H1 (cell line): ENCODE data around the gene UPF1. TPM values are rescaled to one million over a fixed set of nuclear protein-coding genes. Genes with fewer than 3 reads are reported as not detected.

Experiments used
- CTCF ChIA-PET: fragments of 300-600 bp; sonication (Branson Sonifier 250); formaldehyde crosslinking; loops from one replicate; lab custom pipeline; 2021; ENCODE audit not compliant: partially characterized antibody; lab: Charles Lee
- POLR2A ChIA-PET: fragments of 300-600 bp; sonication (Branson Sonifier 250); formaldehyde crosslinking; loops from one replicate; lab custom pipeline; 2021; ENCODE audit warnings: inconsistent platforms; ENCODE audit not compliant: partially characterized antibody; lab: Charles Lee
- DNase-seq, 2 experiments: peaks; one replicate each; pipeline versions ENCODE4 v3.0.0 to v3.0.0-alpha.2; 2010 to 2022; ENCODE audit warnings: low spot score in 2 of 2, low read depth in 1 of 2, mixed read lengths in 1 of 2
- FAIRE-seq: peaks from 2 replicates; lab custom pipeline; 2011; peaks lifted over from hg19 to GRCh38; lab: Jason Lieb, UNC
- H2AFZ ChIP-seq: 2 replicates; pipeline ENCODE4 v1.8.1; 2012; ENCODE audit warnings: low read length, inconsistent platforms
- H2AK5ac ChIP-seq: 2 replicates; pipeline ENCODE4 v1.6.1; 2013; ENCODE audit warnings: low read depth, low read length
- H2BK120ac ChIP-seq: replicated peaks from 2 replicates; pipeline ENCODE3; 2013; ENCODE audit warnings: low read depth, low read length, inconsistent platforms
- H2BK12ac ChIP-seq: 2 replicates; pipeline ENCODE4 v1.6.1; 2013; ENCODE audit warnings: low read depth, low read length
- H2BK15ac ChIP-seq: 2 replicates; pipeline ENCODE4 v1.6.1; 2013; ENCODE audit warnings: low read length
- H2BK20ac ChIP-seq: 2 replicates; pipeline ENCODE4 v1.6.1; 2013; ENCODE audit warnings: low read length
- H2BK5ac ChIP-seq: 2 replicates; pipeline ENCODE4 v1.6.1; 2013; ENCODE audit warnings: low read depth, low read length
- H3K14ac ChIP-seq: 2 replicates; pipeline ENCODE4 v1.6.1; 2013; ENCODE audit warnings: inconsistent platforms; ENCODE audit not compliant: insufficient read length
- H3K18ac ChIP-seq: 2 replicates; pipeline ENCODE4 v1.6.1; 2013; ENCODE audit warnings: low read length; ENCODE audit errors: extremely low read depth
- H3K23ac ChIP-seq: 2 replicates; pipeline ENCODE4 v1.6.1; 2013; ENCODE audit warnings: inconsistent platforms; ENCODE audit not compliant: insufficient read length
- H3K23me2 ChIP-seq: 2 replicates; pipeline ENCODE4 v1.6.1; 2013; ENCODE audit warnings: low read depth, low read length
- H3K27ac ChIP-seq: 2 replicates; pipeline ENCODE4 v1.6.1; 2011; ENCODE audit warnings: low read depth, low read length, inconsistent platforms
- H3K27me3 ChIP-seq, 4 experiments: replicated peaks in 1 of 4; 1 replicate in 1 of 4; 2 replicates in 3 of 4; pipeline versions ENCODE4 v1.6.1 to v1.8.1; 2011 to 2013; ENCODE audit warnings: low read length in 3 of 4, mild to moderate bottlenecking in 3 of 4, inconsistent platforms in 2 of 4, mixed read lengths in 2 of 4, moderate library complexity in 1 of 4; ENCODE audit not compliant: control insufficient read depth in 3 of 4, insufficient read depth in 3 of 4; ENCODE audit errors: extremely low read depth in 1 of 4
- H3K36me3 ChIP-seq, 4 experiments: 2 replicates each; pipeline versions ENCODE4 v1.6.1 to v1.8.1; 2011 to 2013; ENCODE audit warnings: mild to moderate bottlenecking in 4 of 4, low read length in 3 of 4, moderate library complexity in 2 of 4, control low read depth in 1 of 4, inconsistent platforms in 1 of 4; ENCODE audit not compliant: insufficient read depth in 4 of 4, control insufficient read depth in 2 of 4
- H3K4ac ChIP-seq: replicated peaks from 2 replicates; pipeline ENCODE3; 2013; ENCODE audit warnings: low read length, low read depth, mixed read lengths, inconsistent platforms; ENCODE audit not compliant: insufficient read length
- H3K4me1 ChIP-seq, 4 experiments: replicated peaks in 1 of 4; 1 replicate in 1 of 4; 2 replicates in 3 of 4; pipeline versions ENCODE4 v1.6.1 to v1.8.1; 2011 to 2013; ENCODE audit warnings: low read length in 3 of 4, inconsistent platforms in 2 of 4, mixed read lengths in 1 of 4; ENCODE audit not compliant: insufficient read depth in 4 of 4, control insufficient read depth in 3 of 4
- H3K4me2 ChIP-seq, 2 experiments: 2 replicates each; pipeline versions ENCODE4 v1.6.1 to v1.8.1; 2011 to 2013; ENCODE audit warnings: low read depth in 2 of 2, low read length in 2 of 2, control low read depth in 1 of 2, inconsistent platforms in 1 of 2, mild to moderate bottlenecking in 1 of 2; ENCODE audit not compliant: insufficient read depth in 1 of 2
- H3K4me3 ChIP-seq, 4 experiments: fragments of 200-600, 300-600 bp in 1 of 4; sonication (generic), shearing (Covaris generic), sonication (Bioruptor Twin) in 1 of 4; 2 replicates each; pipeline versions ENCODE4 v1.5.1 to v1.8.1; 2011 to 2016; ENCODE audit warnings: low read length in 4 of 4, low read depth in 3 of 4, control low read depth in 2 of 4, inconsistent platforms in 2 of 4, mild to moderate bottlenecking in 2 of 4, mixed read lengths in 1 of 4, moderate library complexity in 1 of 4; ENCODE audit not compliant: insufficient read depth in 2 of 4; ENCODE audit errors: extremely low read depth in 1 of 4
- H3K56ac ChIP-seq: replicated peaks from 2 replicates; pipeline ENCODE3; 2013; ENCODE audit warnings: low read depth, mild to moderate bottlenecking, mixed read lengths, low read length, inconsistent platforms; ENCODE audit not compliant: insufficient read length
- H3K79me1 ChIP-seq: 2 replicates; pipeline ENCODE4 v1.6.1; 2013; ENCODE audit warnings: low read depth, low read length, control low read depth
- H3K79me2 ChIP-seq, 2 experiments: 2 replicates each; pipeline versions ENCODE4 v1.6.1 to v1.8.1; 2012 to 2013; ENCODE audit warnings: low read length in 2 of 2, mild to moderate bottlenecking in 2 of 2, inconsistent platforms in 1 of 2; ENCODE audit not compliant: insufficient read depth in 2 of 2, control insufficient read depth in 1 of 2
- H3K9ac ChIP-seq, 4 experiments: replicated peaks in 1 of 4; 1 replicate in 1 of 4; 2 replicates in 3 of 4; pipeline versions ENCODE4 v1.6.1 to v1.8.1; 2011 to 2013; ENCODE audit warnings: low read depth in 3 of 4, low read length in 3 of 4, control low read depth in 2 of 4, mild to moderate bottlenecking in 2 of 4, moderate library complexity in 2 of 4, inconsistent platforms in 1 of 4; ENCODE audit errors: extremely low read depth in 1 of 4
- H3K9me3 ChIP-seq, 2 experiments: 2 replicates each; pipeline versions ENCODE4 v1.6.1 to v1.8.1; 2012 to 2013; ENCODE audit warnings: mild to moderate bottlenecking in 2 of 2, moderate library complexity in 2 of 2, control low read depth in 1 of 2, inconsistent platforms in 1 of 2, low read depth in 1 of 2, low read length in 1 of 2, mixed read lengths in 1 of 2; ENCODE audit not compliant: insufficient read depth in 2 of 2
- H4K20me1 ChIP-seq, 2 experiments: replicated peaks in 1 of 2; 2 replicates each; pipeline versions ENCODE3 to v1.8.1; 2011 to 2013; ENCODE audit warnings: inconsistent platforms in 2 of 2, low read length in 2 of 2, mild to moderate bottlenecking in 1 of 2; ENCODE audit not compliant: insufficient read depth in 2 of 2, control insufficient read depth in 1 of 2
- H4K5ac ChIP-seq: 2 replicates; pipeline ENCODE4 v1.6.1; 2013; ENCODE audit warnings: low read length, low read depth, mixed read lengths, inconsistent platforms; ENCODE audit not compliant: insufficient read length
- H4K8ac ChIP-seq: 2 replicates; pipeline ENCODE4 v1.8.0; 2013; ENCODE audit warnings: mild to moderate bottlenecking, moderate library complexity, low read length, inconsistent platforms; ENCODE audit not compliant: insufficient read depth; ENCODE audit errors: extremely low read depth
- H4K91ac ChIP-seq: replicated peaks from 2 replicates; pipeline ENCODE3; 2013; ENCODE audit warnings: low read length, mixed read lengths, inconsistent platforms; ENCODE audit not compliant: insufficient read length
- ATF2 ChIP-seq: IDR thresholded peaks from 2 replicates; pipeline ENCODE4 v1.6.1; 2012; ENCODE audit warnings: low read length, inconsistent platforms
- RAD21 ChIP-seq, 2 experiments: IDR thresholded peaks in 1 of 2; conservative IDR thresholded peaks in 1 of 2; 2 replicates each; pipeline ENCODE4 v1.6.1; 2011; ENCODE audit warnings: low read depth in 2 of 2, low read length in 2 of 2, improper control_type of control experiment in 1 of 2, inconsistent platforms in 1 of 2, mild to moderate bottlenecking in 1 of 2, moderate library complexity in 1 of 2
- WGBS, 2 experiments: shearing (Covaris generic) in 1 of 2; methylation state at CpG; one replicate each; pipeline versions ENCODE4 v1.1.6 to v1.1.7; 2013 to 2015; ENCODE audit warnings: low lambda C conversion rate in 2 of 2, mixed read lengths in 2 of 2, inconsistent platforms in 1 of 2, low coverage in 1 of 2, missing lambda C conversion rate in 1 of 2; ENCODE audit not compliant: insufficient replicate concordance in 2 of 2, insufficient coverage in 1 of 2, insufficient read length in 1 of 2; ENCODE audit errors: extremely low coverage in 1 of 2, missing lambda C conversion rate in 1 of 2; 5-methylcytosine and 5-hydroxymethylcytosine counted together
- polyA plus RNA-seq, 7 experiments: library from polyadenylated mRNA; depleted of rRNA in 3 of 7; stranded (reverse) in 5 of 7; unstranded in 2 of 7; fragments of >200 nt in 5 of 7; fragments of 200-250 nt in 2 of 7; gene quantifications; 1 replicate in 5 of 7; 2 replicates in 1 of 7; 4 replicates in 1 of 7; pipeline versions ENCODE4 v1.2.1 to v1.2.3, GENCODE V29; 2011 to 2013; ENCODE audit warnings: missing spikeins in 2 of 7, mixed read lengths in 2 of 7
- total RNA-seq: library from RNA; stranded (reverse); fragmentation: NEBNext Ultra II Directional; extraction: Animal tissue kit (Norgen Biotek cat#: 25700); gene quantifications from 2 replicates; pipeline ENCODE4 v1.2.1, GENCODE V29; 2021

Gene UPF1
- total and polyA plus RNA-seq, 2 of the 8 experiments (the other 6 are each of a cell fraction or from before 2014, with no cell fraction given): 46.4 to 62.0 TPM

- FAIRE-seq (no peak), DNase-seq (no peak)
- Histone ChIP-seq H3K4ac (no peak overlapping the region), H3K4me3 (no peak overlapping the region), H4K8ac (no peak overlapping the region), H3K23ac (no peak overlapping the region), H3K14ac (no peak overlapping the region)
- TF ChIP-seq ATF2 (no peak), RAD21 (IDR thresholded peaks at IDR 0.05 in 1 of 2, conservative IDR thresholded peaks at IDR 0.05 in 1 of 2; ENCODE audit: low read depth in 2 of 2, low read length in 2 of 2) (peak in 1 of 2 experiments; percentile 15; a peak in 1 of 4 replicates)
- TF ChIP-seq, all 59 proteins: peak for 1
- Histone ChIP-seq H2BK20ac (no peak overlapping the region), H2AFZ (no peak overlapping the region), H2BK120ac (no peak overlapping the region), H3K18ac (no peak overlapping the region), H3K36me3 (no peaks in the 10 kb centered on the region), H2AK5ac (no peak overlapping the region), H3K9me3 (no peaks in the 10 kb centered on the region; a peak in 1 of 4 replicates), H3K79me1 (no peaks in the 10 kb centered on the region), H3K4me1 (peaks cover 3 to 19% (median 15%) of the 10 kb centered on the region in 4 experiments), H2BK5ac (no peak overlapping the region), H4K20me1 (peaks cover 8 to 33% of the 10 kb centered on the region in 2 experiments), H4K5ac (no peak overlapping the region), H3K27me3 (peaks cover 52 to 97% (median 93%) of the 10 kb centered on the region in 4 experiments), H3K79me2 (no peaks in the 10 kb centered on the region), H3K4me2 (peak overlapping the region in 1 of 2 experiments; percentile 60; a peak in 1 of 4 replicates), H3K9ac (no peak overlapping the region), H2BK15ac (no peak overlapping the region), H3K27ac (no peak overlapping the region), H3K23me2 (peaks cover 15% of the 10 kb centered on the region), H3K56ac (no peak overlapping the region), H2BK12ac (no peak overlapping the region), H4K91ac (no peak overlapping the region)
- POLR2A ChIA-PET: no interaction called here
- CTCF ChIA-PET: interaction anchor here (1.3 to 3.4 kb wide), 2 partner anchors 11 to 60 kb away, joined by 3 to 15 read pairs; no protein-coding TSS in a partner anchor
- 89% methylated on average over 19 of the region's 19 CpGs; no CpG with 5 or more reads in 1 of the 2 experiments for WGBS, 2 experiments
These were observed 47.6 kb upstream of the UPF1 start for GRCh38 chr19:18783958-18784785.
